OCI-M2 (cell line): ENCODE results near the gene ULK3.

Experiments
- DNase-seq: peaks from one replicate; lab custom pipeline; 2025; ENCODE audit not compliant: unreplicated experiment; lab: John Stamatoyannopoulos, UW

Gene ULK3

GRCh38 chr15:74824976-74825375, 18.0 kb downstream of the ULK3 start:
- DNase-seq: no peak

- DNase-seq: no peak
Observed at GRCh38 chr15:74823324-74823723, 19.6 kb downstream of the ULK3 start.

GRCh38 chr15:74822233-74822632, 20.7 kb downstream of the ULK3 start:
- DNase-seq: no peak

- DNase-seq: no peak
Observed at GRCh38 chr15:74821790-74822158, 21.2 kb downstream of the ULK3 start.

GRCh38 chr15:74821091-74821789, 21.7 kb downstream of the ULK3 start:
- no peak for DNase-seq

GRCh38 chr15:74820056-74820455, 22.9 kb downstream of the ULK3 start:
- DNase-seq: no peak

- DNase-seq: no peak
Observed at GRCh38 chr15:74817370-74817737, 25.6 kb downstream of the ULK3 start.

- DNase-seq: no peak
Observed at GRCh38 chr15:74816624-74817369, 26.2 kb downstream of the ULK3 start.

- DNase-seq: no peak
Observed at GRCh38 chr15:74815961-74816360, 27.0 kb downstream of the ULK3 start.

GRCh38 chr15:74815121-74815934, 27.6 kb downstream of the ULK3 start:
- DNase-seq: no peak

- no peak for DNase-seq
Observed at GRCh38 chr15:74812533-74812932, 30.4 kb downstream of the ULK3 start, which contains the start of gene LMAN1L. TSS of gene LMAN1L (plus strand) at chr15:74812835. CDS start at chr15:74812855, 20 bp downstream.

- DNase-seq: no peak
Observed at GRCh38 chr15:74809956-74810355, 33.0 kb downstream of the ULK3 start.

GRCh38 chr15:74809242-74809641, 33.7 kb downstream of the ULK3 start:
- DNase-seq: no peak

- DNase-seq: no peak
Observed at GRCh38 chr15:74808840-74809229, 34.1 kb downstream of the ULK3 start.

- no peak for DNase-seq
Observed at GRCh38 chr15:74808078-74808839, 34.7 kb downstream of the ULK3 start.

- DNase-seq: no peak
Observed at GRCh38 chr15:74807282-74807681, 35.7 kb downstream of the ULK3 start.

GRCh38 chr15:74804935-74805334, 38.0 kb downstream of the ULK3 start:
- no peak for DNase-seq

GRCh38 chr15:74802862-74803447, 40.0 kb downstream of the ULK3 start:
- DNase-seq: no peak

- no peak for DNase-seq
Observed at GRCh38 chr15:74802290-74802689, 40.7 kb downstream of the ULK3 start.

GRCh38 chr15:74801311-74801997, 41.5 kb downstream of the ULK3 start:
- DNase-seq: no peak
